Frontal cortex (tissue), 4 donors: Measurements from ENCODE around the gene USP35. TPM values are rescaled to one million over a fixed set of nuclear protein-coding genes. Genes with fewer than 3 reads are reported as not detected.

Experiments
- DNase-seq, 2 donors: peaks; one replicate each; pipeline ENCODE4 v3.0.0; 2012; ENCODE audit warnings: low spot score in 2 of 2
- FAIRE-seq: peaks from 2 replicates; lab custom pipeline; 2012; peaks lifted over from hg19 to GRCh38; lab: Jason Lieb, UNC
- total RNA-seq: library from RNA; depleted of rRNA; stranded (reverse); fragments of >200 nt; gene quantifications from one replicate; pipeline ENCODE4 v1.2.3, GENCODE V29; 2014
- donor health status: control.
- donor health status: control.
- donor health status: control.

Gene USP35
- total RNA-seq, 1 donor from 2014 or later = 12.2 TPM

DNA sequence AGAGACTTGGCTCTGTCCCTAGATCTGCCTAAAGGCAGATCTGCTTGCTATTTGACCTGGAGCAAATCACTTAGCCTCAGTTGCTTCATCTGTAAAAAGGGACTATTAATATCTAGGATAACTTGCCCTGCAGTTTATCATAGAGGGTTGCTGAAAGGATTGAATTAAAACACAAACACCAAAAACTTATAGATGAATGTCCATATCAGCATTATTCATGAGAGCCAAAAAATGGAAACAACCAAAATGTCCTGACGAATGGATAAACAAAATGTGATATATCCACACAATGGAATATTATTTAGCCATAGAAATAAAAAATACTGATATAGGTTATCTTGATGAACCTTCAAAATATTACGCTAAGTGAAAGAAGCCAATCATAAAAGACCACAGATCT is 67.2 kb downstream of the USP35 start:
- DNase-seq (no peak), FAIRE-seq (no peak)

DNA sequence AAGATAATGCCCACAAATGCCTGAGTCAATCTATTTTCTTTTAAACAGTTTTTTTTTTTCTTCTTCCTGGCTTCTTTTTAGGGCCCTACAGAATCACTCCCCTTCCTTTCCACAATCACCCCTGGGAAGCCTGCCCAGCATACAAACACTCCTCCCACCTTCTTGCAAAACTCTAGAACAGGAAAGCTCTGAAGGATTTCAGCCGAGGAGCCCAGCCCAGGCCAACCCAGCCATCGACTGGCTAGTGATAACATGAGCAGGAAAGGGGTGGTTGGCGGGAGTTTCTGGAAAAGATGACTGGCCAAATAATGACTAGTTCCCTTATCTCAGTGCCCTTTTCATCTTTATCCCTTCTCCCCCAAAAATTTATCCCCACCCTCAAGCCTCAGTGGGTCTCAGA is 68.2 kb downstream of the USP35 start:
- DNase-seq (no peak), FAIRE-seq (no peak)

DNA sequence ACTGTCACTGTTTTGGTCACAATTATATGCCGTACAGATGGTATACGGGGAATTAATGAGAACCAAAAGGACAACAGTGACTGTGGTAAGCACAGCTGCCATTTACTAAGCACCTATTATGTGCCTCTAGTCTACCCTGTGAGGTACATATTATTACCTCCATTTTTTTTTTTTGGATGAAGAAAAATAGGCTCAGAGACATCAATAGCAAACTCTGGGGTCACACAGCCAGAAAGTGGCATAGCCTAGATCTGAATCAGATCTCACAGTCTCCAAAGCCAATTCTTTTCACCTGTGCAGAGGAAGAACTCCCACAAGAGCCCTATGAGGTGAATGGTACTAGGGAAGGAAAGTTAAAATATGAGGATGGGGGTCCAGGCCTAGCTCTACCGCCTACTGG is 68.9 kb downstream of the USP35 start:
- DNase-seq (no peak), FAIRE-seq (no peak)

DNA sequence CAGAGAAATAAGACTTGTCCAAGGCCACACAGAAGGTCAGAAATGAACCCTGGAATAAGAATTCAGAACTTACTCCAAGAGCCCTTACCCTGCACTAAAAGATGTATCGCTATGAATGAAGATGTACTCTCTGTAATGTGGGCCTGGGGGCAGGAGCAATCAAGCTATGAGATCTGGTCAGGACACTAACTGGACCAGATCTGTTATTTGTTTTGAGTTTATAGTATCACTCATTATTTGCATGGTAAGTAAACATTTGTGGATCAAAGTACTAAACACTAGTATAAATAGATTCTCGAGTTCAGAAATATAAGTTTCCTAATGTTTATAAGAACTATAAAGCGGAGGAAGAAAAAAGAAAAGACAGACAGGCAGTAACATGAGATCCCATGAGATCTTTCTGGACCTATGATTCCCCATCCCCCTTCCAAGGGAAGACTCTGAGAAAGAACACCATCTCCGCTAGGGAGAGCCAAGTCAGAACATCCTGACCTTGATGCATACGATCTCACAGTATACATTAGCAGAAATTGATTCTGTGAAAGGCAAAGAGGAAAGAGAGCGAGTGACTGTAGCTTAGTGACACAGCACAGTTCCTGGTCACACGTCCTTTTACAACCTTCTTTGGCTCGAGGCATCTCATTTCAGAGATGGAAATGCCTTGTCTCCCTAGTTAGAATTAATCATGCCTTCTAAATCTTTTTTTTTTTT is 71.2 kb downstream of the USP35 start:
- FAIRE-seq = no peak
- no peak for DNase-seq

DNA sequence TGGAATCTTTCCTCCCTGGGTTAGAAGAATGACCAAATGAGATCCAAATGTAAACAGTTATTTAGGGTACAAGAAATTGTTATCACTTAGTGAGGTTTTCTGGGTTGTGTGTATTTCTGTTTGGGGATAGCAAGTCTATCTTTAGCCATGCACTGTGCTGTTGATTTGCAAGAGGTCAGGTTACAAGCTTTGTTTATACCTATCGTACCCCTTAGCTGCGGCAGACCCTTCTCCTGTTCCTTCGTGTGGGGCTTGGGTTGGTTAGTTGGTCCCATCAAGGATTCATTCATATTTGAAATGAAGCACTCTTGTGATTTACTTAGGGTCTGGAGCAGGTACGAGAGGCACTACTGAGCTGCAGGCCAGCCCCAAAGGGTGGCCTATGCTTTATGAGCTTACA is 72.6 kb downstream of the USP35 start:
- no peak for FAIRE-seq
- no peak for DNase-seq

DNA sequence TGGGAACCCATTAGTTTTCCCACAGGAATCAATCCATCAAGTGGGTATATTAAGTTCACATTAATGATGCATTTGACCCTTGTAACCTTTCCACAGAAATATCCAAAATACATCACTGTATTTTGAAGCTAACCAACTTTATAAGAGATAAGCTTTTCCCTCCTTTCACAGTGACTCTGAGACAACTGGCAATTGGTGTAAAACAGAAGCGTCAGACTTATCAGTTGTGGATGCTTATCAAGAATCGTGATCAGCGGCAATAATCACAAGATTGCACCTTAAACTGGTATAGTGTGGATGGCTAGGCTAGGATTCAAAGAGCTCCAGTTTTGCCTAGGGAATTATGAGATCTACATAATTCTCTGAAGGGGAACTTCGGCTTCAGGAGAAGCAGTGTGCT is 73.1 kb downstream of the USP35 start:
- DNase-seq (no peak), FAIRE-seq (no peak)

DNA sequence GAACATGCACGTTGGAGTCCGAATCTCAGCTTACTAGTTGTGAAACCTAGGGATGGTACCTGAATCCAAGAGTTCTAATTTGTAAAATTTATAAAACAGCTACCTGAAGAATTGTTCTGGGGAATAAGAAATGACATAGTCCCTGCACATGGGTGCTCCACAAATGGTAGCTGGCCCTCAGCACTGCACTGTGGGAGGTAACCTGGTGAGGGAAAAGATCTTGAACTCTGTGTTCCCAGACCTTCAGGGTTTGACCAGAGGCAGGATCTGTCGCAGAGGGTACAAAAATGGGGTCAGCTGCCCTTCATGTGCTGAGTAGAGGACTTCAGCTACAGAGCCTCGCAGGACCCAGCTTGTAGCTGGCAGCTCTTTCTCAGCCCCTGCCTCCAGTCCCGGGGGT is 73.5 kb downstream of the USP35 start:
- no peak for FAIRE-seq

DNA sequence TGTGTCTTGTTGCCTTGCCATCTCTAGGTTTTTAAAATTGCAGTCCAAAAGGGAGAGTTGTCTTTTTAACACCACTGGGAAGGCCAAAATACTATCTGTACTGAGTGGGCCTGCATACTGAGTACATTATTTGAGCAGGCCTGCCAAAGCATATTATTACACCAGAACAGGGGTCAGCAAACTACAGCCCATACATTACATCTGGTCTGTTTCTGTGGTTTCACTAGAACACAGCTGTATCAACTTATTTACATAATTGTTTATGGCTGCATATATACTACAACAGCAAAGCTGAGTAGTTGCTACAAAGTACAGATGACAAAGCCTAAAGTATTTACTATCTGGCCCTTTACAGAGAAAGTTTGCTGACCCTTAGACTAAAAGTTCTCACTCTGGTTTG is 74.0 kb downstream of the USP35 start:
- DNase-seq (no peak), FAIRE-seq (no peak)

More for the DNA sequence above, 73.5 kb downstream of the USP35 start:
- DNase-seq = no peak

Other genes with a start within 250 kb of the USP35 start
- 46.9 TPM for gene INTS4, start 194.3 kb upstream of the USP35 start, total RNA-seq
- gene KCTD14, start 165.6 kb upstream of the USP35 start, total RNA-seq = 0.82 TPM
- not detected for gene THRSP, start 125.1 kb upstream of the USP35 start, total RNA-seq
- 88.9 TPM for gene NDUFC2, start 109.1 kb upstream of the USP35 start, total RNA-seq
- gene ALG8, start 49.3 kb upstream of the USP35 start, total RNA-seq = 54.2 TPM
- gene KCTD21, start 293 bp upstream of the USP35 start, total RNA-seq = 4.5 TPM
- gene GAB2, start 228.9 kb downstream of the USP35 start, total RNA-seq = 20.8 TPM